OCI-LY3 (cell line): ENCODE results near the gene LY9.

Experiments
- H2AFZ ChIP-seq: fragments of 200-600, 300-600 bp; shearing (Covaris generic); 2 replicates; pipeline ENCODE4 v1.6.0; 2014; ENCODE audit warnings: antibody characterized with exemption, low read depth, low read length
- H3K27ac ChIP-seq: fragments of 200-600, 300-600 bp; sonication (generic); 2 replicates; pipeline ENCODE4 v1.5.1; 2014; ENCODE audit warnings: mild to moderate bottlenecking, low read length, moderate library complexity, mixed read lengths
- H3K27me3 ChIP-seq: fragments of 200-600, 300-600 bp; sonication (generic); 2 replicates; pipeline ENCODE4 v1.6.1; 2014; ENCODE audit warnings: low read depth, low read length, mixed read lengths
- H3K36me3 ChIP-seq: fragments of 200-600, 300-600 bp; sonication (generic); replicated peaks from 2 replicates; pipeline ENCODE3; 2014; ENCODE audit warnings: low read depth, low read length, mixed read lengths
- H3K4me1 ChIP-seq: fragments of 300-600, 200-600 bp; sonication (generic); 2 replicates; pipeline ENCODE4 v1.6.1; 2014; ENCODE audit warnings: low read length, mixed read lengths
- H3K4me2 ChIP-seq: fragments of 200-600, 300-600 bp; sonication (generic); 2 replicates; pipeline ENCODE4 v1.6.1; 2014; ENCODE audit warnings: low read length, mixed read lengths
- H3K4me3 ChIP-seq: fragments of 300-600, 200-600 bp; sonication (generic); 2 replicates; pipeline ENCODE4 v1.5.1; 2014; ENCODE audit warnings: antibody characterized with exemption, mild to moderate bottlenecking, low read length, moderate library complexity
- H3K79me2 ChIP-seq: fragments of 300-600, 200-600 bp; shearing (Covaris generic); 2 replicates; pipeline ENCODE4 v1.6.1; 2014; ENCODE audit warnings: mild to moderate bottlenecking, low read length, mixed read lengths
- H3K9ac ChIP-seq: fragments of 300-600, 200-600 bp; shearing (Covaris generic); 2 replicates; pipeline ENCODE4 v1.6.0; 2014; ENCODE audit warnings: mild to moderate bottlenecking, low read length, moderate library complexity
- H3K9me3 ChIP-seq: fragments of 200-600, 300-600 bp; shearing (Covaris generic); 2 replicates; pipeline ENCODE4 v1.6.1; 2014; ENCODE audit warnings: low read length, mixed read lengths; ENCODE audit not compliant: insufficient read depth
- H4K20me1 ChIP-seq: fragments of 200-600, 300-600 bp; sonication (generic); 2 replicates; pipeline ENCODE4 v1.6.1; 2016; ENCODE audit warnings: low read length, mixed read lengths; ENCODE audit not compliant: insufficient read depth
- EZH2phosphoT487 ChIP-seq: fragments of 200-600 bp; shearing (Covaris generic); IDR thresholded peaks from 2 replicates; pipeline ENCODE4 v1.6.1; 2018; ENCODE audit warnings: antibody characterized with exemption, mixed run types, low read depth
- TF ChIP-seq, protein P1 (sequence below): fragments of 200-600, 300-600 bp; sonication (generic); IDR thresholded peaks from 2 replicates; pipeline ENCODE4 v1.5.1; 2014; ENCODE audit warnings: antibody characterized with exemption, low read length, low read depth

The LY9 gene

DNA sequence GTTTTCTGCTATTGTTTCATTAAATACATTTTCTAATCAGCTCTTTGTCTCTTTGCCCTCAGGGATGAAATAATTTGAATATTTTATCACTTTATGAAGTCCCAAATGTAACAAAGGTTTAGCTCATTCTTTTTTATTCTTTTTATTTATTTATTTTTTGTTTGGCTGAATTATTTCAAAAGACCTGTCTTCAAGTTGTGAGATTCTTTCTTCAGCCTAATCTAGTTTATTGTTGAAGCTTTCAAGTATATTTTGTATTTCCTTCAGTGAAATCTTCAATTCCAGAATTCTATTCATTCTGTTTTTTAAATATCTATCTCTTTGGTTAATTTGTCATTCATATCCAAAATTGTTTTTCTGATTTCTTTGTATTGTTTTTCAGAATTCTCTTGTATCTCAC is 10.8 kb downstream of the LY9 start:
- no peak overlapping the region for H3K4me2 ChIP-seq
- peaks cover 5% of the 10 kb centered on the region for H3K36me3 ChIP-seq
- H2AFZ ChIP-seq = no peak overlapping the region
- H3K4me3 ChIP-seq = no peak overlapping the region
- H4K20me1 ChIP-seq = no peaks in the 10 kb centered on the region
- no peak overlapping the region for H3K9ac ChIP-seq
- peaks cover 33% of the 10 kb centered on the region for H3K9me3 ChIP-seq
- TF ChIP-seq, protein P1, sequence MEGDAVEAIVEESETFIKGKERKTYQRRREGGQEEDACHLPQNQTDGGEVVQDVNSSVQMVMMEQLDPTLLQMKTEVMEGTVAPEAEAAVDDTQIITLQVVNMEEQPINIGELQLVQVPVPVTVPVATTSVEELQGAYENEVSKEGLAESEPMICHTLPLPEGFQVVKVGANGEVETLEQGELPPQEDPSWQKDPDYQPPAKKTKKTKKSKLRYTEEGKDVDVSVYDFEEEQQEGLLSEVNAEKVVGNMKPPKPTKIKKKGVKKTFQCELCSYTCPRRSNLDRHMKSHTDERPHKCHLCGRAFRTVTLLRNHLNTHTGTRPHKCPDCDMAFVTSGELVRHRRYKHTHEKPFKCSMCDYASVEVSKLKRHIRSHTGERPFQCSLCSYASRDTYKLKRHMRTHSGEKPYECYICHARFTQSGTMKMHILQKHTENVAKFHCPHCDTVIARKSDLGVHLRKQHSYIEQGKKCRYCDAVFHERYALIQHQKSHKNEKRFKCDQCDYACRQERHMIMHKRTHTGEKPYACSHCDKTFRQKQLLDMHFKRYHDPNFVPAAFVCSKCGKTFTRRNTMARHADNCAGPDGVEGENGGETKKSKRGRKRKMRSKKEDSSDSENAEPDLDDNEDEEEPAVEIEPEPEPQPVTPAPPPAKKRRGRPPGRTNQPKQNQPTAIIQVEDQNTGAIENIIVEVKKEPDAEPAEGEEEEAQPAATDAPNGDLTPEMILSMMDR = no peak
- no peak for TF ChIP-seq EZH2phosphoT487
- no peaks in the 10 kb centered on the region for H3K27me3 ChIP-seq
- no peaks in the 10 kb centered on the region for H3K4me1 ChIP-seq
- no peak overlapping the region for H3K27ac ChIP-seq
- no peaks in the 10 kb centered on the region for H3K79me2 ChIP-seq

DNA sequence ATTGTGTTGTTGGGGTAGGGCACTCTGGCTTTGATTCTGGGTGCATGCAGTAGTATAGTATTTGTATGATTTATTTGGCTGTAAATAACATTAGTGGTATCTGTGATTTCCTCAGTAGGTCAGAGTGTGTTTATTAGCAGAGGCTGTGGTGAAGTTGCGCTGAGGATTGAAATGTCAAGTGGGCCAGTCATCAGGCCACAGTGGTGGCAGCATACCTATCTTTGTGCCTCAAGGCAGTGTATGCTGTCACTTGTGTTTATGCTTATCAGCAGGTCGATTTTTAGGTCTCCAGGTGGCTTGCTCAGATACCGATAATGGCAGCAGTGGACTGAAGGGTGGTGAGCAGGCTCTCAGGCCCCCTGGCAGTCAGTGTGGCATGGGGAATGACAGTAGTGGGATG is 11.3 kb downstream of the LY9 start:
- Histone ChIP-seq H3K9me3 (peaks cover 33% of the 10 kb centered on the region), H2AFZ (no peak overlapping the region), H3K27me3 (no peaks in the 10 kb centered on the region), H3K79me2 (no peaks in the 10 kb centered on the region), H3K4me1 (no peaks in the 10 kb centered on the region), H3K36me3 (peaks cover 5% of the 10 kb centered on the region), H3K27ac (no peak overlapping the region), H4K20me1 (no peaks in the 10 kb centered on the region), H3K9ac (no peak overlapping the region), H3K4me2 (no peak overlapping the region), H3K4me3 (no peak overlapping the region)
- TF ChIP-seq, protein P1 = no peak
- TF ChIP-seq EZH2phosphoT487 = no peak

DNA sequence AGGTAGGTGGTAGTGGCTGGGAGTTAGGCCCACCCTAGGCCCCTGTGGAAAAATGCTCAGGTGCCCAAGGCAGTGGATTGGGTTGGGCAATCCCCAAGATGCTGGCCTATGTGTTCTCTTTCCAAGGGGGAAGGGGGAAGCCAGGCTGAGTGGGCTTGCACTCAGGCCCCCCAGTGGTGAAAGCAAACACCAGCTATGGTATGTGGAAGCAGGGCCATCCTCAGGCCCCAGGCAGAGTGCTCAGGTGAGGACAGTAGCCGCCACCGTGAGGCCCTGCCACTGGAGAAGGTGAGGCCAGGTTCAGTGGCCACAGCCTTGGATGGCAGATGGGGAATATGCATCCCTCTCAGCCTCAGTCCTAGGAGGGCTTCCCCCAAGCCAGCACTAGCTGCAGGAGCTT is 11.8 kb downstream of the LY9 start:
- H3K27ac ChIP-seq = no peak overlapping the region
- peaks cover 33% of the 10 kb centered on the region for H3K9me3 ChIP-seq
- TF ChIP-seq, protein P1 = no peak
- TF ChIP-seq EZH2phosphoT487 = no peak
- H3K4me1 ChIP-seq = no peaks in the 10 kb centered on the region
- peaks cover 5% of the 10 kb centered on the region for H3K36me3 ChIP-seq
- H4K20me1 ChIP-seq = no peaks in the 10 kb centered on the region
- H2AFZ ChIP-seq = no peak overlapping the region
- H3K4me2 ChIP-seq = no peak overlapping the region
- H3K79me2 ChIP-seq = no peaks in the 10 kb centered on the region
- H3K27me3 ChIP-seq = no peaks in the 10 kb centered on the region
- no peak overlapping the region for H3K9ac ChIP-seq
- H3K4me3 ChIP-seq = no peak overlapping the region

DNA sequence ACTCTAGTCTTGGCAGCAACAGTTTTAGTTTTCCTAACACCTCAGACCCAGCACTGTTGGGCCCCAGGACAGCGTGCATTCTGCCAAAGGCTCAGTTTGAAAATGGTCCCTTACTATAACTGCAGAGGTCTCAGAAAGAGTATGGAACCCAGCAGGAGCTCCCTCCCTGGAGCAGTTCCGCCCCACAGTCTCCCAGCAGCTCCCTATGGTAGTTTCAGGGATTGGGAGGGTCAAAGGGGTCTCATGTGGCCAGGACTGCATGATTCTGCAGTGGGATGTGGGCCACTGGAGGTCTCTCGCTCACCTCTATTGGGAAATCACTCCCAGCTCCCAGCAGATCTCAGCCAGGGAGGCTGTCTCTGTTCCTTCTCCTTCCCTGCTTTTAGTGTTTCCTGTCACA is 12.3 kb downstream of the LY9 start:
- no peak overlapping the region for H2AFZ ChIP-seq
- H3K27ac ChIP-seq = no peak overlapping the region
- H3K36me3 ChIP-seq = peaks cover 5% of the 10 kb centered on the region
- H3K9me3 ChIP-seq = peaks cover 33% of the 10 kb centered on the region
- no peaks in the 10 kb centered on the region for H3K27me3 ChIP-seq
- peaks cover 5% of the 10 kb centered on the region for H3K4me1 ChIP-seq
- H3K4me2 ChIP-seq = no peak overlapping the region
- no peaks in the 10 kb centered on the region for H4K20me1 ChIP-seq
- no peaks in the 10 kb centered on the region for H3K79me2 ChIP-seq
- no peak for TF ChIP-seq EZH2phosphoT487
- TF ChIP-seq, protein P1 = no peak
- H3K9ac ChIP-seq = no peak overlapping the region
- H3K4me3 ChIP-seq = no peak overlapping the region
